Measurements from ENCODE around the gene PAX5.

- TF ChIP-seq CTCF (IDR thresholded peaks at IDR 0.05; ENCODE audit: low read length) (no peak), EZH2 (optimal IDR thresholded peaks at IDR 0.05; ENCODE audit: low read depth, low read length) (no peak)
Measured at GRCh38 chr9:36895744-36896260, 138.3 kb downstream of the PAX5 start.
